GM10248 (cell line): Measurements from ENCODE around the gene KCNK3.

Source experiments
- CTCF ChIA-PET: fragments of 300-600 bp; sonication (Branson Sonifier 250); formaldehyde crosslinking; extraction: SDS; loops from one replicate; lab custom pipeline; 2021; ENCODE audit warnings: antibody characterized with exemption; lab: Yijun Ruan, JAX
- POLR2A ChIA-PET: fragments of 350-650 bp; sonication (Branson Sonifier 250); formaldehyde crosslinking; extraction: SDS; loops from one replicate; lab custom pipeline; 2020; ENCODE audit warnings: antibody characterized with exemption; lab: Yijun Ruan, JAX
- DNase-seq: peaks from one replicate; pipeline ENCODE4 v3.0.0; 2012; ENCODE audit errors: extremely low spot score
- TF ChIP-seq, protein P1 (sequence below): IDR thresholded peaks from 2 replicates; pipeline ENCODE4 v1.5.1; 2012; ENCODE audit warnings: mild to moderate bottlenecking, low read depth; ENCODE audit errors: extremely low read depth, missing control alignments, control extremely low read depth

The KCNK3 gene

DNA sequence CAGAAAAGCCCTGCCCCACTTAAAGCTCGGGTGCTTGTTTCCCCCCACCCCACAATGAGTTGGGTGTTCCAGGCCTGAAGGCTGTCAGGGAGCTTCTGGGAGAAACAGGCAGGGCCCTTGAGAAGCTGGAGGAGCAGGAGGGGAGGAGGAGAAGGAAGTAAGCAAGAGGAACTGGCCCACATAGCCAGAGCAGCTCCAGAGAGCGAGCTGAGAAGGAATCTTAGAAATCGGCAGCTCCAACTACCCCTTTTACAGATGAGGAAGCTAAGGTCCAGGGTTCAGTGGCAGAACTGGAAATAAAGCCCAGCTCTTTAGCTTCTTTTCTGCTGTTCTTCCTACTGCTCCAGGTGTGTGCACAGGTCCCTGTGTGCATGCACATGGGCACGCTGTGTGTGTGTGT lies 12.7 kb upstream of the KCNK3 start:
- DNase-seq: no peak
- TF ChIP-seq, protein P1, sequence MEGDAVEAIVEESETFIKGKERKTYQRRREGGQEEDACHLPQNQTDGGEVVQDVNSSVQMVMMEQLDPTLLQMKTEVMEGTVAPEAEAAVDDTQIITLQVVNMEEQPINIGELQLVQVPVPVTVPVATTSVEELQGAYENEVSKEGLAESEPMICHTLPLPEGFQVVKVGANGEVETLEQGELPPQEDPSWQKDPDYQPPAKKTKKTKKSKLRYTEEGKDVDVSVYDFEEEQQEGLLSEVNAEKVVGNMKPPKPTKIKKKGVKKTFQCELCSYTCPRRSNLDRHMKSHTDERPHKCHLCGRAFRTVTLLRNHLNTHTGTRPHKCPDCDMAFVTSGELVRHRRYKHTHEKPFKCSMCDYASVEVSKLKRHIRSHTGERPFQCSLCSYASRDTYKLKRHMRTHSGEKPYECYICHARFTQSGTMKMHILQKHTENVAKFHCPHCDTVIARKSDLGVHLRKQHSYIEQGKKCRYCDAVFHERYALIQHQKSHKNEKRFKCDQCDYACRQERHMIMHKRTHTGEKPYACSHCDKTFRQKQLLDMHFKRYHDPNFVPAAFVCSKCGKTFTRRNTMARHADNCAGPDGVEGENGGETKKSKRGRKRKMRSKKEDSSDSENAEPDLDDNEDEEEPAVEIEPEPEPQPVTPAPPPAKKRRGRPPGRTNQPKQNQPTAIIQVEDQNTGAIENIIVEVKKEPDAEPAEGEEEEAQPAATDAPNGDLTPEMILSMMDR: no peak
- ChIA-PET POLR2A (no interaction called here), CTCF (interaction anchor here (1.1 kb wide), 1 partner anchor 66 kb away, joined by 4 read pairs; no protein-coding TSS in a partner anchor)

DNA sequence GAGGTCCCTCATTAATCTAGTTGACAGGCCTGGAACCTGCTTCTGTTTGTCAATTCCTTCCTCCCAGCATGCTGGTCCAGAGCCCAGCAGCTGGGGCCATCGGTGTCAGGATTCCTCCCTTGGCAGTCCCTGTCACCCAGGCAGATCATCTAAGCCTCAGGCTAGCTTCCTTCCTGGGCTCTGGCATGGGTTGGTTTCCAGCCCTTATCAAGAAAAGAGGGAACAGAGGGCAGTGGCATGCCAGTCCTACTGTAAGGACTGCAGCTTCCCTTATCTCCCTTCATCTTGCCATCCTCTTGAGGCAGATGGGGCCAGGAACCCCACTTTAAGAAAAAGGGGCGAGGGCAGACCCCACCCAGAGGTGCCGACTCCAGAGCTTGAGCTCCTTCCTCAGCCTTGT lies 10.9 kb upstream of the KCNK3 start:
- DNase-seq: no peak
- TF ChIP-seq, protein P1: no peak
- POLR2A ChIA-PET: no interaction called here
- CTCF ChIA-PET: interaction anchor here (0.9 to 1.6 kb wide), 2 partner anchors 64 to 65 kb away, joined by 3 read pairs; no protein-coding TSS in a partner anchor

DNA sequence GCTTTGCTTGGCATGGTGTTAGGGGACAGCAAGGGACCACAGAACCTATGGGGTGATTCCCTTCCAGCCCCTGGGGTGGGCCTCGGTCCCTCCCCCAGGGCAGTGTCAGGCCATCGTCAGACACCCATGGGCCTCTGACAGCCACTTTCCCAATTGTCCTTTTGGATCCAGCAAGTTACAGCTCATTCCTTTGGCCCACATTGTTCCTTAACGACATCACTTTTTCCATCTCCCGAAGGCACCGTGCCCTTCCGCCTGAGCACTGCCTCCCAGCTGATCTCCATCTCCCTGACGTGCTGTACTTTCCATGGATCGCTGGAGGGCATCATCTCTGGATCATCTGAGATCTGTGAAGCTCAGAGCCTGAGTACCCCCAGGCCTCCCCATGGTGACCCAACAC lies 10.4 kb upstream of the KCNK3 start:
- CTCF ChIA-PET: interaction anchor here (0.9 to 1.6 kb wide), 3 partner anchors 26 to 65 kb away, joined by 3 read pairs; no protein-coding TSS in a partner anchor
- TF ChIP-seq, protein P1: no peak
- POLR2A ChIA-PET: no interaction called here
- no peak for DNase-seq

DNA sequence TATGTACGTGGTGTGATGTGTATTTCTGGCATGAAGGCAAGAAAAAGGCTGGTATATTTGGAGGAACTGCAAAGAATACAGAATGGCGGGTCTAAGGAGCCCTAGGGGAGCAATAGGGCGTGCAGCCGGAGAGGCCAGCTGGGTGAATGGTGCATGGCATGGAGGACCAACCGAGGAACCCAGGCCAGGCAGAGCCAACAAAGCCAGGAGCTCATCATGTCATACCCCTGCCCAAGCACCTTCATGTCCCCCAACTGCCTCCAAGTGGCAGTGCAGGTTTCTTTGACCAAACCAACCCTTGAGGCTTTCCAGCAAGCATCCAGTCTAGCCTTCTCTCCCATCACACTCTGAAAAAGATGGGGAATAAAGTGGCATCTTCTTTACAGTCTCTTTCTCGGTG lies 8.9 kb upstream of the KCNK3 start:
- no peak for DNase-seq
- ChIA-PET POLR2A (no interaction called here), CTCF (interaction anchor here (1.7 kb wide), 1 partner anchor 16 kb away, joined by 4 read pairs; no protein-coding TSS in a partner anchor)
- TF ChIP-seq, protein P1: no peak

DNA sequence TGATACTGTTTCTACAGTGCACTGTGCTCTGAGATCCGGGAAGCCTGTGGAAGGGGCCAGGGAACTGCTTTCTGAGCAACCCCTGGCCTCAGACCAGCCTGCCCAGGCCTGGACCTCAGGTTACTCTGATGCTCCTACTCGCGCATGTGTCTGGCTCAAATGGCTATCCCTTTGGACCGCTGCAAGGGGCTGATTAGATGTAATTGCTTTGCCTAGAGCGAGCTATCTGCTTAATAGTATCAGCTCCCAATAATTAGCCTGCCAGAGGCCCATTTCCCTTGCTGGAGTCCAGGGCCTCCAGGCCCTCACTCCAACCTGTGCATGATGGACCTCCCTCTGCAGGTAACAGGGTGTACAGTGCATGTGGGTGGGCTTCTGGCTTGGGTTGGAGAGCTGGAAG lies 7.2 kb upstream of the KCNK3 start:
- TF ChIP-seq, protein P1: no peak
- POLR2A ChIA-PET: no interaction called here
- DNase-seq: no peak
- CTCF ChIA-PET: interaction anchor here (1.7 kb wide), 1 partner anchor 15 kb away, joined by 4 read pairs; no protein-coding TSS in a partner anchor

DNA sequence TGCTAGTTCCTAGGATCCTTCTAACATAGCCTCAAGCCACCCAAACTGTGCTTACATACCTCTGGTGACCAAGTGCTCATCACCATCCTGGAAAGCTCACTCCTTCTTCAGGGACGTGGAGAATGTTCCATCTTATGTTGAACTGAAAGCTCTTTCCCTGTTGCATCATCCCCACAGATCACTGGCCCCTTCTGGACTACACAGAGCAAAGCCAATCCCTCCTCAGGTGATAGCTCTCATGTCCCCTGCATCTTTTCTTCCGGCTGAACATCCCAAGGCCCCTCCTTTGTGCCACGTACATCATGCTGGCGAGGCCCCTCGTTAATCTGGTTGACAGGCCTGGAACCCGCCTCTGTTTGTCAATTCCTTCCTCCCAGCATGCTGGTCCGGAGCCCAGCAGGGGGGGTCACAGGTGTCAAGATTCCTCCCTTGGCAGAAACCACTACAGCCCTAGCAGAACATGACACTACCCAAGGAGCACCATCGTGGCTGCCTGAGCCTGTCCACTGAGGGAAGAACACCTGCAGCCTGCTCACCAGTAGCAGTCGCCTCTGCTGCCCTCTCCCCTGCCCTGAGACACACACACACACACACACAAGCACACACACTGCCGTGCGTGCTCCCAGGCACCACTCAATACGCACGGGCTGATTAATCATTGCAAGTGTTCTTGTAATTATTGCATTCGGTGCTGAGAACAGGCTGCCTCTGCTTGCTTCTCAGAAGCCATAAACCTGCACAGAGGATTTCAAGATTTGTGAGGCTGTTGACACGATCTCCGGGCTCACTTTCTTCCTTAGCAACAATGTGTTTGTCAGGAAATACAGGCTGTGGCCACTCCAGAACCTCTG lies 6.3 kb upstream of the KCNK3 start:
- CTCF ChIA-PET: no interaction called here
- no peak for DNase-seq
- POLR2A ChIA-PET: no interaction called here

More for the DNA sequence above, 6.3 kb upstream of the KCNK3 start:
- TF ChIP-seq, protein P1: no peak
